NCI-H1105 treated with DMSO at 0.1 percent for 48 hours (cell line): Measurements from ENCODE around the gene SPEM2.
"Not testable (repeated sequence)": the region's sequence is repeated elsewhere in the genome, so short reads cannot be mapped to it uniquely, and the experiment has no call there.

ENCODE experiments used
- DNase-seq: peaks from one replicate; lab custom pipeline; 2025; lab: John Stamatoyannopoulos, UW

SPEM2 gene

GRCh38 chr17:7442142-7442541 is 16.7 kb downstream of the SPEM2 start:
- no peak for DNase-seq

GRCh38 chr17:7443499-7444485 is 18.4 kb downstream of the SPEM2 start:
- no peak for DNase-seq

- DNase-seq: peak; percentile 94
These were observed 19.5 kb downstream of the SPEM2 start, which contains the start of gene CHRNB1 for GRCh38 chr17:7444682-7445618. CHRNB1 (plus strand) TSS chr17:7445061; CDS start chr17:7445128, 67 bp downstream.

- peak; percentile 47 for DNase-seq
These were observed 20.2 kb downstream of the SPEM2 start for GRCh38 chr17:7445619-7445968.

- no peak for DNase-seq
These were observed 23.0 kb downstream of the SPEM2 start for GRCh38 chr17:7448461-7448860.

- DNase-seq: no peak
These were observed 34.6 kb downstream of the SPEM2 start for GRCh38 chr17:7459961-7460545.

- no peak for DNase-seq
These were observed 35.6 kb downstream of the SPEM2 start for GRCh38 chr17:7460850-7461660.

GRCh38 chr17:7462474-7463371 is 37.3 kb downstream of the SPEM2 start:
- DNase-seq: no peak

- DNase-seq: no peak
These were observed 38.0 kb downstream of the SPEM2 start for GRCh38 chr17:7463372-7463846.

GRCh38 chr17:7464081-7464480 is 38.7 kb downstream of the SPEM2 start:
- DNase-seq: no peak

- no peak for DNase-seq
These were observed 40.3 kb downstream of the SPEM2 start for GRCh38 chr17:7465597-7466275.

GRCh38 chr17:7466318-7466638 is 40.9 kb downstream of the SPEM2 start:
- no peak for DNase-seq

GRCh38 chr17:7466639-7467341 is 41.4 kb downstream of the SPEM2 start:
- no peak for DNase-seq

GRCh38 chr17:7467498-7467897 is 42.1 kb downstream of the SPEM2 start:
- DNase-seq: no peak

GRCh38 chr17:7468290-7468689 is 42.9 kb downstream of the SPEM2 start:
- DNase-seq: no peak

- no peak for DNase-seq
These were observed 43.5 kb downstream of the SPEM2 start for GRCh38 chr17:7468804-7469389.

- not testable (repeated sequence) for DNase-seq
These were observed 44.4 kb downstream of the SPEM2 start for GRCh38 chr17:7469843-7470242.

- DNase-seq: not testable (repeated sequence)
These were observed 45.1 kb downstream of the SPEM2 start for GRCh38 chr17:7470457-7470973.
